Caco-2 (cell line): ENCODE data around the gene PRR15L. TPM values are rescaled to one million over a fixed set of nuclear protein-coding genes. Genes with fewer than 3 reads are reported as not detected.

Experiments used
- BruUV-seq: library from RNA; stranded (reverse); fragments of 400-500 nt; replicated peaks from 2 replicates; lab custom pipeline; 2021; lab: Mats Ljungman, UMichigan
- CTCF ChIA-PET: fragments of 300-600 bp; sonication (Branson Sonifier 250); formaldehyde crosslinking; loops from one replicate; lab custom pipeline; 2022; ENCODE audit warnings: antibody characterized with exemption; lab: Charles Lee
- POLR2A ChIA-PET: fragments of 300-600 bp; sonication (Branson Sonifier 250); formaldehyde crosslinking; loops from one replicate; lab custom pipeline; 2022; ENCODE audit warnings: antibody characterized with exemption; lab: Charles Lee
- DNase-seq, 2 experiments: peaks; one replicate each; pipeline versions ENCODE4 v3.0.0 to v3.0.0-alpha.2; 2020 to 2022
- H3K27me3 ChIP-seq: replicated peaks from 2 replicates; pipeline ENCODE4 v1.6.0; 2011; ENCODE audit warnings: low read length; ENCODE audit not compliant: control insufficient read depth, insufficient read depth
- H3K36me3 ChIP-seq: 2 replicates; pipeline ENCODE4 v1.5.1; 2011; ENCODE audit warnings: low read length; ENCODE audit not compliant: control insufficient read depth, insufficient read depth
- H3K4me1 ChIP-seq: fragments of 250-450 bp; sonication (Bioruptor Pico); 2 replicates; pipeline ENCODE4 v1.5.1; 2020; ENCODE audit warnings: mild to moderate bottlenecking
- H3K4me3 ChIP-seq: 2 replicates; pipeline ENCODE4 v1.5.1; 2011; ENCODE audit warnings: low read depth, mild to moderate bottlenecking, control low read depth, low read length
- H3K9me3 ChIP-seq: fragments of 250-450 bp; sonication (Bioruptor Pico); 2 replicates; pipeline ENCODE4 v1.5.1; 2020; ENCODE audit warnings: mild to moderate bottlenecking, moderate library complexity
- H3K27ac Mint-ChIP-seq: one replicate; pipeline ENCODE4 v1.8.0; 2022; ENCODE audit warnings: mixed read lengths; ENCODE audit not compliant: unreplicated experiment
- H3K27me3 Mint-ChIP-seq: one replicate; pipeline ENCODE4 v1.8.0; 2022; ENCODE audit warnings: mixed read lengths; ENCODE audit not compliant: insufficient read depth, unreplicated experiment
- H3K36me3 Mint-ChIP-seq: one replicate; pipeline ENCODE4 v1.8.0; 2022; ENCODE audit warnings: mild to moderate bottlenecking, mixed read lengths; ENCODE audit not compliant: insufficient read depth, unreplicated experiment
- H3K4me1 Mint-ChIP-seq: one replicate; pipeline ENCODE4 v1.8.0; 2022; ENCODE audit warnings: low read depth, mixed read lengths; ENCODE audit not compliant: unreplicated experiment
- H3K4me3 Mint-ChIP-seq: one replicate; pipeline ENCODE4 v1.8.0; 2022; ENCODE audit warnings: mild to moderate bottlenecking, moderate library complexity, mixed read lengths; ENCODE audit not compliant: unreplicated experiment
- H3K9me3 Mint-ChIP-seq: one replicate; pipeline ENCODE4 v1.8.0; 2022; ENCODE audit warnings: mixed read lengths; ENCODE audit not compliant: unreplicated experiment
- intact Hi-C: fragments of 100-400 bp; cut with micrococcal nuclease; formaldehyde crosslinking; loops from one replicate; pipeline ENCODE4 v1.10.0; 2022; ENCODE audit not compliant: unreplicated experiment
- total RNA-seq: library from RNA; stranded (reverse); gene quantifications from 2 replicates; pipeline ENCODE4 v1.2.3, GENCODE V29; 2022
- TF ChIP-seq, protein P1 (sequence below), 2 experiments: fragments of 200-600 bp in 1 of 2; IDR thresholded peaks; 1 replicate in 1 of 2; 2 replicates in 1 of 2; pipeline versions ENCODE4 v1.5.1 to v1.8.0; 2011 to 2022; ENCODE audit warnings: antibody characterized with exemption in 1 of 2, control low read depth in 1 of 2, inconsistent platforms in 1 of 2, low read depth in 1 of 2, low read length in 1 of 2, mild to moderate bottlenecking in 1 of 2, moderate library complexity in 1 of 2; ENCODE audit not compliant: insufficient read depth in 1 of 2, severe bottlenecking in 1 of 2, unreplicated experiment in 1 of 2

The PRR15L gene
- total RNA-seq, 1 experiment from 2014 or later: 24.3 TPM

- no peak for DNase-seq
- BruUV-seq: no TSS peak
- no peaks in the 10 kb centered on the region for H3K4me1 ChIP-seq
- CTCF ChIA-PET: interaction anchor here (0.6 to 1.8 kb wide), 4 partner anchors 29 to 166 kb away, joined by 4 to 6 read pairs (median 4); no protein-coding TSS in a partner anchor
- Mint-ChIP-seq H3K4me3 (no peak overlapping the region), H3K4me1 (peaks cover 7% of the 10 kb centered on the region), H3K36me3 (peaks cover 49% of the 10 kb centered on the region), H3K9me3 (no peaks in the 10 kb centered on the region), H3K27me3 (no peaks in the 10 kb centered on the region), H3K27ac (no peak overlapping the region)
- H3K36me3 ChIP-seq: peaks cover 26% of the 10 kb centered on the region
- H3K4me3 ChIP-seq: no peak overlapping the region
- H3K27me3 ChIP-seq: no peaks in the 10 kb centered on the region
- intact Hi-C loops: loop anchor here (5.0 kb wide), 1 partner anchor 36 kb away; no protein-coding TSS in a partner anchor
- TF ChIP-seq, protein P1, sequence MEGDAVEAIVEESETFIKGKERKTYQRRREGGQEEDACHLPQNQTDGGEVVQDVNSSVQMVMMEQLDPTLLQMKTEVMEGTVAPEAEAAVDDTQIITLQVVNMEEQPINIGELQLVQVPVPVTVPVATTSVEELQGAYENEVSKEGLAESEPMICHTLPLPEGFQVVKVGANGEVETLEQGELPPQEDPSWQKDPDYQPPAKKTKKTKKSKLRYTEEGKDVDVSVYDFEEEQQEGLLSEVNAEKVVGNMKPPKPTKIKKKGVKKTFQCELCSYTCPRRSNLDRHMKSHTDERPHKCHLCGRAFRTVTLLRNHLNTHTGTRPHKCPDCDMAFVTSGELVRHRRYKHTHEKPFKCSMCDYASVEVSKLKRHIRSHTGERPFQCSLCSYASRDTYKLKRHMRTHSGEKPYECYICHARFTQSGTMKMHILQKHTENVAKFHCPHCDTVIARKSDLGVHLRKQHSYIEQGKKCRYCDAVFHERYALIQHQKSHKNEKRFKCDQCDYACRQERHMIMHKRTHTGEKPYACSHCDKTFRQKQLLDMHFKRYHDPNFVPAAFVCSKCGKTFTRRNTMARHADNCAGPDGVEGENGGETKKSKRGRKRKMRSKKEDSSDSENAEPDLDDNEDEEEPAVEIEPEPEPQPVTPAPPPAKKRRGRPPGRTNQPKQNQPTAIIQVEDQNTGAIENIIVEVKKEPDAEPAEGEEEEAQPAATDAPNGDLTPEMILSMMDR (IDR thresholded peaks at IDR 0.05; ENCODE audit: insufficient read depth in 1 of 2, low read depth in 1 of 2, low read length in 1 of 2, severe bottlenecking in 1 of 2, unreplicated experiment in 1 of 2): no peak
- POLR2A ChIA-PET: no interaction called here
- H3K9me3 ChIP-seq: no peaks in the 10 kb centered on the region
Measured at GRCh38 chr17:47982645-47983390, 25.1 kb upstream of the PRR15L start.

DNA sequence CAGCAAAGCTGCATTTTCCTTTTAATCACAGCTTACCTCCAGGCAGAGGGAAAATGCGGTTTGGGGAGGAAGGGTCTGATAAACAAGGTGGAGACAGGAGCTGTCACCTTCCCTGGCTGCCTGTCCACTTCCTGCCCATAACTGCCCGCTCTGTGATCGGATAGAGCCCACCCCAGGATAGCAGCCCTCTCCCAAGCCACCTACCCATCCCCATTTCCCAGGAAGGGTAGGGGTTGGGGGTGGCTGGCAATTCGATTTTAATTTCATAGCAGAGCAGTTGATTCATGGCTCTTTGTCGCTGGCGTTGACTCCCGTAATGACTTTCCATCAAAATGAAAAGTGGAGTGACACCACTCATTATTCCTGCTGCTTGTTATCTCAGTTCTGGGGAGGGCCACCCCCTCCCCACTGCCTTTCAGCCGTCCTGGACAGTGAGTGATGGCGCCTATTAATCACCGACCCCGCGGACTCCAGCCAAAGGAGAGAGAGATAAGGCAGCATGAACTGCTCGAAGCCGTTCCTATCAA is 24.5 kb upstream of the PRR15L start:
- Histone ChIP-seq H3K36me3 (peaks cover 27% of the 10 kb centered on the region), H3K27me3 (no peaks in the 10 kb centered on the region), H3K4me1 (no peaks in the 10 kb centered on the region), H3K9me3 (no peaks in the 10 kb centered on the region), H3K4me3 (no peak overlapping the region)
- H3K4me1 Mint-ChIP-seq: peaks cover under 1% of the 10 kb centered on the region
- intact Hi-C loops: loop anchor here (5.0 kb wide), 1 partner anchor 35 kb away; no protein-coding TSS in a partner anchor
- H3K27me3 Mint-ChIP-seq: no peaks in the 10 kb centered on the region
- peaks cover 56% of the 10 kb centered on the region for H3K36me3 Mint-ChIP-seq
- no peak for DNase-seq
- no TSS peak for BruUV-seq
- no peaks in the 10 kb centered on the region for H3K9me3 Mint-ChIP-seq
- ChIA-PET CTCF (interaction anchor here (0.9 to 2.0 kb wide), 5 partner anchors 11 to 41 kb away, joined by 3 to 10 read pairs (median 4); partner anchors contain the start of genes CDK5RAP3 and PNPO), POLR2A (no interaction called here)
- H3K27ac Mint-ChIP-seq: no peak overlapping the region
- TF ChIP-seq, protein P1 (IDR thresholded peaks at IDR 0.05; ENCODE audit: insufficient read depth in 1 of 2, low read depth in 1 of 2, low read length in 1 of 2, severe bottlenecking in 1 of 2, unreplicated experiment in 1 of 2): no peak
- no peak overlapping the region for H3K4me3 Mint-ChIP-seq

- peaks cover 27% of the 10 kb centered on the region for H3K36me3 ChIP-seq
- H3K9me3 Mint-ChIP-seq: no peaks in the 10 kb centered on the region
- H3K4me1 ChIP-seq: no peaks in the 10 kb centered on the region
- no peaks in the 10 kb centered on the region for H3K27me3 ChIP-seq
- no peak overlapping the region for H3K4me3 ChIP-seq
- no peaks in the 10 kb centered on the region for H3K4me1 Mint-ChIP-seq
- DNase-seq: no peak
- no peak overlapping the region for H3K27ac Mint-ChIP-seq
- BruUV-seq: no TSS peak
- intact Hi-C loops: loop anchor here (5.0 kb wide), 1 partner anchor 34 kb away; no protein-coding TSS in a partner anchor
- no peak overlapping the region for H3K4me3 Mint-ChIP-seq
- ChIA-PET POLR2A (no interaction called here), CTCF (interaction anchor here (0.9 to 2.0 kb wide), 6 partner anchors 11 to 40 kb away, joined by 3 to 10 read pairs (median 4); partner anchors contain the start of genes CDK5RAP3 and PNPO)
- H3K9me3 ChIP-seq: no peaks in the 10 kb centered on the region
- H3K27me3 Mint-ChIP-seq: no peaks in the 10 kb centered on the region
- TF ChIP-seq, protein P1 (IDR thresholded peaks at IDR 0.05; ENCODE audit: insufficient read depth in 1 of 2, low read depth in 1 of 2, low read length in 1 of 2, severe bottlenecking in 1 of 2, unreplicated experiment in 1 of 2): no peak
- peaks cover 63% of the 10 kb centered on the region for H3K36me3 Mint-ChIP-seq
Measured at GRCh38 chr17:47981462-47981861, 23.8 kb upstream of the PRR15L start.
